ENCODE results near the gene KIF1B. TPM values are rescaled to one million over a fixed set of nuclear protein-coding genes. Genes with fewer than 3 reads are reported as not detected.

Gene KIF1B
- polyA plus RNA-seq, 1 experiment: 26.9 TPM

DNA sequence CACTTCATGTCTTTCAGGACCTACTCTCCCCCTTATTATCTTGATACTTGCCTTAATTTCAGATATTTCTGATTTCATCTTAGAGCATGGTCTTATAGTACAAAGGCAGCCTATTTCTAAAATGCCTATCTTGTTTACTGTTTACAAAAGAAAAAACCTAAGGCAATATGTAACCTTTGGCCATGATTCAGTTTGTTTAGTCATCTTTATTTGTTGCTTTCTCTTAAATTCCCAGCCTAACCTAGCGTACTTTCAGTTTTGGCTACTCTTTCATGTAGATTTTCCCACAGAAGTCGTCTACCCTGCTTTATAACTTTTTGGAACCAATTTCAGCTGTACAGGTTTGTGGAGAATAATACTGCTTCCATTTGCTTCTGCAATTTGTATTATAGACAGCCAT is 81.8 kb downstream of the KIF1B start:
- CTCF ChIA-PET: no interaction called here
- no peak for DNase-seq (ENCODE audit: low read depth, low spot score)
- TF ChIP-seq, protein P1, sequence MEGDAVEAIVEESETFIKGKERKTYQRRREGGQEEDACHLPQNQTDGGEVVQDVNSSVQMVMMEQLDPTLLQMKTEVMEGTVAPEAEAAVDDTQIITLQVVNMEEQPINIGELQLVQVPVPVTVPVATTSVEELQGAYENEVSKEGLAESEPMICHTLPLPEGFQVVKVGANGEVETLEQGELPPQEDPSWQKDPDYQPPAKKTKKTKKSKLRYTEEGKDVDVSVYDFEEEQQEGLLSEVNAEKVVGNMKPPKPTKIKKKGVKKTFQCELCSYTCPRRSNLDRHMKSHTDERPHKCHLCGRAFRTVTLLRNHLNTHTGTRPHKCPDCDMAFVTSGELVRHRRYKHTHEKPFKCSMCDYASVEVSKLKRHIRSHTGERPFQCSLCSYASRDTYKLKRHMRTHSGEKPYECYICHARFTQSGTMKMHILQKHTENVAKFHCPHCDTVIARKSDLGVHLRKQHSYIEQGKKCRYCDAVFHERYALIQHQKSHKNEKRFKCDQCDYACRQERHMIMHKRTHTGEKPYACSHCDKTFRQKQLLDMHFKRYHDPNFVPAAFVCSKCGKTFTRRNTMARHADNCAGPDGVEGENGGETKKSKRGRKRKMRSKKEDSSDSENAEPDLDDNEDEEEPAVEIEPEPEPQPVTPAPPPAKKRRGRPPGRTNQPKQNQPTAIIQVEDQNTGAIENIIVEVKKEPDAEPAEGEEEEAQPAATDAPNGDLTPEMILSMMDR (IDR thresholded peaks at IDR 0.05; ENCODE audit: low read depth, low read length): no peak
- no peaks in the 10 kb centered on the region for H3K9me3 ChIP-seq (ENCODE audit: control insufficient read depth, insufficient read depth, low read length)
- POLR2A ChIA-PET: no interaction called here
- H3K27ac ChIP-seq (ENCODE audit: low read depth, low read length): no peak overlapping the region
- no peaks in the 10 kb centered on the region for H3K27me3 ChIP-seq (ENCODE audit: control insufficient read depth, insufficient read depth, low read length)
- H3K4me3 ChIP-seq (ENCODE audit: low read depth, low read length): no peak overlapping the region

GRCh38 chr1:10295481-10296085 is 85.2 kb downstream of the KIF1B start:
- Histone ChIP-seq H3K27ac (ENCODE audit: low read depth, low read length) (no peak overlapping the region), H3K27me3 (ENCODE audit: control insufficient read depth, insufficient read depth, low read length) (no peaks in the 10 kb centered on the region), H3K4me3 (ENCODE audit: low read depth, low read length) (no peak overlapping the region), H3K9me3 (ENCODE audit: control insufficient read depth, insufficient read depth, low read length) (no peaks in the 10 kb centered on the region)
- TF ChIP-seq, protein P1 (IDR thresholded peaks at IDR 0.05; ENCODE audit: low read depth, low read length): no peak
- ChIA-PET POLR2A (interaction anchor here (0.7 kb wide), 1 partner anchor 104 kb away, joined by 3 read pairs; no protein-coding TSS in a partner anchor), CTCF (no interaction called here)
- no peak for DNase-seq (ENCODE audit: low read depth, low spot score)

- H3K27me3 ChIP-seq (ENCODE audit: control insufficient read depth, insufficient read depth, low read length): no peaks in the 10 kb centered on the region
- H3K9me3 ChIP-seq (ENCODE audit: control insufficient read depth, insufficient read depth, low read length): no peaks in the 10 kb centered on the region
- no peak overlapping the region for H3K4me3 ChIP-seq (ENCODE audit: low read depth, low read length)
- no peak overlapping the region for H3K27ac ChIP-seq (ENCODE audit: low read depth, low read length)
- ChIA-PET POLR2A (no interaction called here), CTCF (no interaction called here)
- DNase-seq (ENCODE audit: low read depth, low spot score): no peak
- TF ChIP-seq, protein P1 (IDR thresholded peaks at IDR 0.05; ENCODE audit: low read depth, low read length): no peak
Observed at GRCh38 chr1:10299151-10299550, 88.8 kb downstream of the KIF1B start.

DNA sequence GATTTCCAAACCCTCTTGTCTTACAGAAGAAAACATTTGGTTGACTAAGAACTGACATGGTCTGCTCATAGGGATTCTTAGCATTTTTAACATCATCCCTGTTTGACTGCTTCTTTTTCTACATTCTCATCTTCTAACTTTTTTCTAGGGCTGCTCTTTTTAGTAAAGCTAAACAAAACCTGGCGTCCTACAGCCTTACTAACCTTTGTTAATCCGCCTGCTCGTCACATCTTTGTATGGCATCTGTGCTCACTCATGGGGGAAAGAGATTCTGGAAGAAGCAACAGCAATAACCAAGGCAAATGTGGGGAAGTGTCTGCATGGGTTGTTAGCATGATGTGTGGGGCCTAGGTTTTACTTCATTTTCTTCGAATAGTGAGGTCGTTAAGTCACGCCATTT is 92.0 kb downstream of the KIF1B start:
- Histone ChIP-seq H3K9me3 (ENCODE audit: control insufficient read depth, insufficient read depth, low read length) (no peaks in the 10 kb centered on the region), H3K4me3 (ENCODE audit: low read depth, low read length) (no peak overlapping the region), H3K27ac (ENCODE audit: low read depth, low read length) (no peak overlapping the region), H3K27me3 (ENCODE audit: control insufficient read depth, insufficient read depth, low read length) (no peaks in the 10 kb centered on the region)
- ChIA-PET CTCF (interaction anchor here (1.7 kb wide), 1 partner anchor 93 kb away, joined by 5 read pairs; the partner anchor contains the start of gene KIF1B), POLR2A (no interaction called here)
- no peak for DNase-seq (ENCODE audit: low read depth, low spot score)
- TF ChIP-seq, protein P1 (IDR thresholded peaks at IDR 0.05; ENCODE audit: low read depth, low read length): no peak

DNA sequence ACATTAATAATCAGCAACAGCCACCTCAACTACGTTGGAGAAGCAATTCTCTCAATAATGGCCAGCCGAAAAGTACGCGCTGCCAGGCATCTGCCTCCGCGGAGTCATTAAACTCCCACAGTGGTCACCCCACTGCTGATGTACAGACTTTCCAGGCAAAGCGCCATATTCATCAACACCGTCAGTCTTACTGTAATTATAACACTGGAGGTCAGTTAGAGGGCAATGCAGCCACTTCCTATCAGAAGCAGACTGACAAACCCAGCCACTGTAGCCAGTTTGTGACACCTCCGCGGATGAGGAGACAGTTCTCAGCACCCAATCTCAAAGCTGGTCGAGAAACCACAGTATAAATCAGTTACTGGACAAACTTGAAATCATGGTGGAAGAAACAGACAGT is 93.9 kb downstream of the KIF1B start:
- DNase-seq (ENCODE audit: low read depth, low spot score): no peak
- ChIA-PET POLR2A (no interaction called here), CTCF (interaction anchor here (0.6 kb wide), 1 partner anchor 94 kb away, joined by 4 read pairs; no protein-coding TSS in a partner anchor)
- no peaks in the 10 kb centered on the region for H3K27me3 ChIP-seq (ENCODE audit: control insufficient read depth, insufficient read depth, low read length)
- no peak overlapping the region for H3K4me3 ChIP-seq (ENCODE audit: low read depth, low read length)
- TF ChIP-seq, protein P1 (IDR thresholded peaks at IDR 0.05; ENCODE audit: low read depth, low read length): no peak
- H3K27ac ChIP-seq (ENCODE audit: low read depth, low read length): no peak overlapping the region
- H3K9me3 ChIP-seq (ENCODE audit: control insufficient read depth, insufficient read depth, low read length): no peaks in the 10 kb centered on the region

Data from AG04450 (cell line).